ENCODE data around the gene RASA3.

RASA3 gene

DNA sequence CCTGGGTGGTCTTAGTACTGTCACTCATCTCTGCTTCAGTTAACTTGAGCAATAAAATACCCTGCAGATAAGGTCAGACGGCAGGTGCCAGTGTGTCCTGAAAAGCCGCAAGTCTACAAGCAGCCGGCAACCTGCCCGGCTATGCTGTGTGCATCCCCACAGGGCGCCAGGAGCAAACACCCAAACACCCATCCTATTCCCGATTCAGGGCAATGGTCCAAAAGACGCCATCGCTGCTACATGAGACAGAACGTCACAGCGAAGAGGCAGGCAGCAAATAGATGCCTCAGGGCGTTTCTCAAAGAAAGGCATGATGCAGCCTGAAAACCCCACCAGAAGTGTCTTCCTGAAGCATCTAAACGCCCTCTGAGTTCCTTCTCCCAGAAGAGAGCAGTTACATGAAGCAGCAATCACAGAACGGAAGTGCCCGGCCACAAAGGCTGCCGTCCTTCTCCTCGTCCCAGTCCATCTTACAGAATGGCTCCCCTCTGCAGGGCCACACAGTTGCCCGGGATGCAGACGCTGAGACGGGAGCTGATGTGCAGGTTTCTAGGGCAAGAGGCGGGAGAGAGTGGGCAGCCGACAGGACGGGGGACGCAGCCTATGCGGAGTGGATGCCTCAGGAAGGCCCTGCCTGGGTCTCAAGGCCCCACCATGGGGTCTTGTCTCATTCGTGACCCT lies 35.1 kb downstream of the RASA3 start:
- in situ Hi-C loops (cut with MboI; ENCODE audit: low pct_unique_long_range_greater_than_20kb, low sequenced_read_pairs) = no loop called here
- DNase-seq = no peak

DNA sequence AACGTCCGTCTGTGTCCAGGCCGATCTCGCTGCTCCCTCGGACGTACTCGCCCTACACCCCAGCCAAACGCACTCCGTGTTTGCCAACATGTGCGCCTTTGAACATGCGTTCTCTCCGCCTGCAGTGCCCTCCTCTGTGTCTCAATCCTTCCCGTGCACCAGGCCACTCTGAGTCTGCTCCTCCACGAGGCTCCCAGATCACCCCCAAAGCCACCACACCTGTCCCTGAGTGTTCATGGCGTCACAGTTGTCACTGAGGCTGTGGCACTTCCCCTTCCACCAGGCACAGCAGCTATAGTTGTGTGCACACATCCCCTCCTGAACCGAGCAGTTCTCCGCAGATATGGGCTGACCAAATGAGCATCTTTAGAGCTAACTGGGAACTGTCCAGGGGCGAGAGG lies 35.6 kb downstream of the RASA3 start:
- DNase-seq = no peak
- in situ Hi-C loops (cut with MboI; ENCODE audit: low pct_unique_long_range_greater_than_20kb, low sequenced_read_pairs) = no loop called here

DNA sequence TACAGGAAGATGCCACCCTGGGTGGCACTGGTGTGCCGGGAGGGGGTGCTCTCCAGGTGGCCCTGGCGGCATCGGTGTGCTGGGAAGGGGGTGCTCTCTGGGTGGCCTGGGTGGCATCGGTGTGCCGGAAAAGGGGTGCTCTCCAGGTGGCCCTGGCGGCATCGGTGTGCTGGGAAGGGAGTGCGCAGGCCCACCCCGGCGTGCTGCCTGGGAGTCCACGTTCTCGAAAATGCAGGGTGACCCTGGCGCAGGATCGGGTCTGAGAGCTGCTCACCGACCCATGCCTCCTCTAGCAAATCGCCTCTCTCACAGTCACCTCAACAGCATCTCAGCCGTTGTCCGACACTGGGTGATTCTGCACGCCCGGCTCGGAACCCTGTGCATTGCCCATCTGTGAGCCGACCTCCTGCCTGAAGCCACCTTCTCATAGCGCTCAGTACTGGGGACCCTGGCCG lies 36.4 kb downstream of the RASA3 start:
- in situ Hi-C loops (cut with MboI; ENCODE audit: low pct_unique_long_range_greater_than_20kb, low sequenced_read_pairs) = no loop called here
- no peak for DNase-seq

DNA sequence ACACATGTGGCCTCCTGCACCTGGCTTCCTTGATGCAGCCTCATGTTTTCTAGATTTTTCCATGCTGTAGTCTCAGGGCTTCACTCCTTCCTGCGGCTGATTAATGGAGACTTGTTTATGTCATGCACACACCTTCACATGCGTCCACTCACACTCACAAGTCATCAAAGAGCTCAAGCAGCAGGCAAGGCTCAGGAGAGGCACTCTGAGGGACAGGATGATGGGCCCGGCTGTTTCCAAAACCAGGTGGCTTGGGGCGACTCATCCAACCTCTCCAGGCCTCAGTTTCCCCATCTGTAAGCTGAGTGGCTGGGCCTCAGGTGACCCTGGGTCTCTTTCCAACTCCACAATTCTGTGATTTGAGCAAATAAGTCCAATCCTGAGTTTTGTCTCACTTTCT lies 36.9 kb downstream of the RASA3 start:
- no peak for DNase-seq
- in situ Hi-C loops (cut with MboI; ENCODE audit: low pct_unique_long_range_greater_than_20kb, low sequenced_read_pairs) = no loop called here

DNA sequence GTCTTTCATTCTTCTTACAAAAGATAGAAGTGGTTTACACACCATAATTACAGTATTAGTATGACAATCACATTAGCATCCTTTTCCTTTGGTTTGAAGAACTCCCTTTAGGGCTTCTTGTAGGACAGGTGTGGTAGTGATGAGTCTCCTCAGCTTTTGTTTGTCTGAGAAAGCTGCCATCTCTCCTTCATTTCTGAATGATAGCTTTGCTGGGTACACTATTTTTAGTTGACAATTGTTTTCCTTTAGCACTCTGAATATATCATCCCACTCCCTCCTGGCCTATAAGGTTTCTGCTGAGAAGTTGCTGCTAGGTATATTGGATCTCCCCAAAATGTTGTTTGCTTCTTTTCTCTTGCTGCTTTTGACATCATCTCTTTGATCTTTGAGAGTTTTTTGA lies 39.3 kb downstream of the RASA3 start:
- in situ Hi-C loops (cut with MboI; ENCODE audit: low pct_unique_long_range_greater_than_20kb, low sequenced_read_pairs) = no loop called here
- no peak for DNase-seq

DNA sequence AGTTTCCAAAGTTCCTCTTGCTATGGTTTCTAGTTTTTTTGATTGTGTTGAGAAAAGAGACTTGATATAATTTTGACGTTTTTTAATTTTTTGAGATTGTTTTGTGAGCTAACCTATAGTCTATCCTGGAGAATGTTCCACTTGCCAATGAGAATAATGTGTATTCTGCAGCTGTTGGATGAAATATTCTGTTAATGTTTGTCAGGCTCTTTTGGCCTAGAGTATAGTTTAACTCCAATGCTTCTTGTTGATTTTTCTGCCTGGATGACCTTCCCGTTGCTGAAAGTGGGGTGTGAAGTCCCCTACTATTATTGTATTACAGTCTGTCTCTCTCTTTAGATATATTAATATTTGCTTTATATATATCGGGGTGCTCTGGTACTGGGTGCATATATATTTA lies 40.0 kb downstream of the RASA3 start:
- in situ Hi-C loops (cut with MboI; ENCODE audit: low pct_unique_long_range_greater_than_20kb, low sequenced_read_pairs) = no loop called here

DNA sequence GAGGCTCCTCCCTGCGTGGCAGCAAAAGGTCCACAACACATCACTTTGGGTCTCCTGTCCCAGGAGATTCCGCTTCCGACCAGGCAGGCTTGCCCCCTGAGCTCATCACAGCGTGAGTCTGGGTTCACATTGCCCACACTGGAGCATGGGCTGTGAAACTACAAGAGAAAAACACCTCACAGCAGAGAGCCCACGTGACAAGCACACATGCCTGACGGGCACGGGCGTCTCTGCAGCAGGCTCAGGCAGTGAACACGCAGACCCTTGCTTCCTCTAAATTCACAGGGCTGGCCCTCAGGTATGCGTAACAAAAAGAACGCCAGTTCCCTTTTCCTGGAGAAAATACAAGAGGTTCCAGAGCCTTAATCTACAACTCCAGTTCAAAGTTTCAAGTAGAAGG lies 41.9 kb downstream of the RASA3 start:
- in situ Hi-C loops (cut with MboI; ENCODE audit: low pct_unique_long_range_greater_than_20kb, low sequenced_read_pairs) = no loop called here
- DNase-seq = no peak

More for the DNA sequence above, 40.0 kb downstream of the RASA3 start:
- DNase-seq = no peak

DNA sequence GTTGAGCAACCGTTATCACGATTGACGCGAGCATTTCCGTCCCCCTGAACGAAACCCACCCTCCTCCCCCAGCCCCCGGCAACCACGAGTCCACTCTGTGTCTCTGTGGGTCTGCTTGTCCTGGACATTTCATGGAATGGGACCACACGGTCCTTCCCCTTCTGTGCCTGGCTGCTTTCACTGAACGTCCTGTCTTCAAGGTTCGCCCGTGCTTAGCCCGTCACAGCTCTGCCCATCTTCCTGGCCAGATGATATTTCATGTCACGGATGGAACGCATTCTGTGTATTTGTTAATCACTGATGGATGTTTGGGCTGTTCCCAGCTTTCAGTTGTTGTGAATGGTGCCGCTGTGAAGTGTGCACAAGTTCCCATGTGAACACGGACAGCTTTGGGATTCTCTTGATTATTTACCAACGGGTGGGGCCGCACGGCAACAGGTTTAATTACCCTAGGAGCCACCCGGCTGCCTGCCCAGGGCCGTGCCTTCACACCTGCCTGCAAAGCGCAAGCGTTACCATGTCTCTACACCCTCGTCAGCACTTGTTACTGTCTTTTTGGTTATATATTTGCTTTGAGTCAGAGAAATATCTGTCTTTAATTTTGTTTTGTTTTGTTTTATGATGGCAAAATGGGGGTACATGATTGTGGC lies 42.5 kb downstream of the RASA3 start:
- no peak for DNase-seq
- in situ Hi-C loops (cut with MboI; ENCODE audit: low pct_unique_long_range_greater_than_20kb, low sequenced_read_pairs) = no loop called here

DNA sequence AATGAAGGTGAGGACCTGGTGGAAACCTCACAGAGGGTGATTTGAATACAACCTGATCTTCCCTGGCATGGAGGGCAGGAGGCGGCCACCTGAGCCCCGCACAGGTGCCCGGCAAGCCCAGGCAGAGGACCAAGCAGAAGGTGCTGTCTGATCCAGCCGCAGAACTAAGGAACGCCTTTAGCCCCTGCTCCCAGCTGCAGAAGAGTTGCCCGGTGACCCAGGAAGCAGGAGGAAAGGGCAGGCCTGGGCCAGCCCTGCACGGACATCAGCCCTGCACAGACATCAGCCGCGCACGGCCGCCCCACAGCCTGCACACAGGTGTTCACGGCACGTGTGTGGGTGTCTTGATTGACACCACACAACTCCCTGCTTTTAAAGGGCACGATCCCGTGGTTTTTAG lies 43.1 kb downstream of the RASA3 start:
- in situ Hi-C loops (cut with MboI; ENCODE audit: low pct_unique_long_range_greater_than_20kb, low sequenced_read_pairs) = no loop called here
- DNase-seq = no peak

DNA sequence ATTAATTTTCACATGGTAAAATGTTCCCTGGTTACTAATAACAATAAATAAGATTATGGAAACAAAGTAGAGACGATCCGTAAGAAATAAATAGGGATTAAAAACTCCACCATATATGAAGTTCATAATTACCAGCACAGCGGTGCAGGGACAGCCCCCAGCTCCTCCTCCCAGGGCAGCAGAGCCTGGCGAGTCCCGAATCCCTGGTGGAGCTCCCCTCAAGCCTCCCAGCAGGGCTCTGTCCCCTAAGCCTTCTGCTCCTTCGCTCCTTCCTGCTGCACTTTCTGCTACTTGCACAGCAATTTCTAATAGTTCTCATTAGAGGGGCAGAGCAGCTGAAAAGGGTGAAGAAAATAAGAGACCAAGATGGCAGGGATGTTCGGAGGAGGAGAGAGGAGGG lies 43.6 kb downstream of the RASA3 start:
- in situ Hi-C loops (cut with MboI; ENCODE audit: low pct_unique_long_range_greater_than_20kb, low sequenced_read_pairs) = no loop called here
- no peak for DNase-seq

DNA sequence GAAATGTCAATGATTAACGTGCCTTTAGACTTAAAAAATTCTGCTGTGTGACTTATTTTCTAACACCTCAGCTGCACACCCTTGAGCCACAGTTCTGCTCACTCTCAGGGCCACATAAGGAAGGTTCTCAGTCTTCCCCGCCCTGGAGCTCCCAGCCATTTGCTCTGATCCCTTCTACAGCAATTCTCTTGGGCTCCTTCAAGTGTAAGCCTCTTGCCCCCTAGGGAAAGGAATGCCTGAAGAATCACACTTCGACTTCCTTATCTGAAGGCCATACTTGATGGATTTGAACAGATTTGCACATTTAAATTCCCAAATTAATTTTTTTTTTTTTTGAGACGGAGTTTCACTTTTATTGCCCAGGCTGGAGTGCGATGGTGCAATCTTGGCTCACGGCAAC lies 44.2 kb downstream of the RASA3 start:
- in situ Hi-C loops (cut with MboI; ENCODE audit: low pct_unique_long_range_greater_than_20kb, low sequenced_read_pairs) = no loop called here
- no peak for DNase-seq

DNA sequence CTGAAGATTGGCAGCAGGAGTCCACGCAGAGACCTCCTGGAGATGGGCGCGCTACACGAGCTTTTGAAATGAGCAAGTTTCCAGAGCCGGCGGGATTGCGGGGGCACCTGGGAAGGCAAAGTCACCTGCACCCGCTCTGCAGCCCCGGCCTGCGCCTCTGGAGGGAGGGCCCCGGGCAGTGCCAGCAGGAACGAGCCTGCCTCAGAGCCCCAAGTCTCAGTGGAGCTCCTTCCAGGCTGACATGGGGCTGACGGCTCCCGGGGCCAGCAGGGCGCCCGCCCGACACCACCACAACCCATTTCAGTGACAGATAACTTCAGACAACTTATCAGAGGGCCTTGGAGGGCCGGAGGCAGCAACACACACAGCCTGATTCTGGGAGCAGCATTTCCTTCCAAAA lies 45.0 kb downstream of the RASA3 start:
- DNase-seq = no peak
- in situ Hi-C loops (cut with MboI; ENCODE audit: low pct_unique_long_range_greater_than_20kb, low sequenced_read_pairs) = no loop called here

DNA sequence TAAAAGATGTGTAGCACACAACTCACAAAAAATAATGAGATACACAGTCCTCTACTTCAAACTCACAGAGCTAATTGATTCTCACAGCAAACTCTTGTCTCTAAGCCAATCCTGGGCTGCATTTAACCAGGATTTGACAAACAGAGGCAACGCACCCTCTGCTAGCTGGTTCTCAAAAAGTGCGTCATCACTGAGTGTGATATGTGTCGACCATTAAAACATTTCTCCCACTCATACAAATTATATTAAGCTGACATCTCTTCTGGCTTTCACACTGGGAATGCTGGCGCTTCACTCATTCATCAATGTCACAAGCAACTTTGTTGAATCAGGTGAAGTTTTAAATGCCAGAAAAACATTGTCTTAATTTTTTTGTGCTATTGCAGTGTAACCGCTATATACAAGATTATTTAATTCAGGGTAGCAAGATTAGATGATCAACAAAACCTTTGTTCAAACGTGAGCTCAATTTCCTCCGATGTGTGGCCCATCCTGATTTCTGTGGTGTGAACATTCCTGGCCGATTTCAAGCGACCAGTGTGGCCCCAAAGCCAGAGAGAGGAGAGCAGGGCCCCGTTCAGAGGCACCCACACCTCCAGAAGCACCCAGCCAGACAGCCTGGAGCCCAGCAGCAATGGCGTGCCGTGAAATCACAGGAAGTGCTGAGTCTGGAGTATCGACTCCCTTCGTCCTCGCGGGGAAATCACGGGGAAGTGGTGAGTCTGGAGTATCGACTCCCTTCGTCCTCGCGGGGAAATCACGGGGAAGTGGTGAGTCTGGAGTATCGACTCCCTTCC lies 49.4 kb downstream of the RASA3 start:
- DNase-seq = no peak
- in situ Hi-C loops (cut with MboI; ENCODE audit: low pct_unique_long_range_greater_than_20kb, low sequenced_read_pairs) = no loop called here

DNA sequence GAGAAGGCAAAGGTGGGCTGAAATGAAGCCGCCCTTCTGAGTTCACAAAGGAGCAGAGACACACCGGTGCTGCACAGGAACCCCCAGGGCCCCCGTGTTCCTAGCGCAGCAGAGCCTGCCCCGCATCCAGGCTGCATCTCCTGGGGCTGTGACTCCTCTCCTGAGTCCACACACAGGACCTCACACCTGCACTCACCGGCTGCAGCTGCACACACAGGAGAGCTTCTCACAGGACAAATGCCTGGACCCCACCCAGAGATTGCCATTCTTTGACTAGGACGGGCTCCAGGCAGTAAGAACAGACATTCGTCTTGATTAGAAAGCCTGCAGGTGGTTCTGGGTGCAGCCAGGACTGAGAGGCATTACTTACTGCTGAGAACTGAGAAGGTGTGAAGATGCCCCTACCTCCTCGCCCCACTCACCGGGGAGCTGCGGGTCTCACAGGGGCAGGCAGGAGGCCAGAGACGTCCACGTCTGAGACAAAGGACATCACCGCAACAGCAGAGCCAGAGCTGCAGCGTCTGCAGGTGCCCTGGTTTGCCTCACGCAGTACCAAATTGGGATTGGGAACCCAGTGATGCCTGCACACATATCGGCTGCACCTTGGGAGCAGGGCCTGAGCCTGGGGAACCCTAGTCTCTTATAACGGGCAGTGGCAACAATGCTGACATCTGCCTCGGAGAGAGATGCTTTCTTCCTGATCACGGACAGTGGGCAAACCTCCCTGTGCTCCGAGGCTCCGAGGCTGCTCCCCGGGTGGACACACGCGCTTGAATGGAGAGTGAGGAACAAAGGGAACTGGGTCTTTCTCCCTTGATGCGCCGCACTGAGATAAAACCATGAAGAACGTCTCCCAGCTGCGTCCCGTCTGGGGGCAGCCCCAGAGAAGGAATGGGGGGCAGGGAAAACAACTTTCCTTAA lies 50.4 kb downstream of the RASA3 start:
- no peak for DNase-seq

DNA sequence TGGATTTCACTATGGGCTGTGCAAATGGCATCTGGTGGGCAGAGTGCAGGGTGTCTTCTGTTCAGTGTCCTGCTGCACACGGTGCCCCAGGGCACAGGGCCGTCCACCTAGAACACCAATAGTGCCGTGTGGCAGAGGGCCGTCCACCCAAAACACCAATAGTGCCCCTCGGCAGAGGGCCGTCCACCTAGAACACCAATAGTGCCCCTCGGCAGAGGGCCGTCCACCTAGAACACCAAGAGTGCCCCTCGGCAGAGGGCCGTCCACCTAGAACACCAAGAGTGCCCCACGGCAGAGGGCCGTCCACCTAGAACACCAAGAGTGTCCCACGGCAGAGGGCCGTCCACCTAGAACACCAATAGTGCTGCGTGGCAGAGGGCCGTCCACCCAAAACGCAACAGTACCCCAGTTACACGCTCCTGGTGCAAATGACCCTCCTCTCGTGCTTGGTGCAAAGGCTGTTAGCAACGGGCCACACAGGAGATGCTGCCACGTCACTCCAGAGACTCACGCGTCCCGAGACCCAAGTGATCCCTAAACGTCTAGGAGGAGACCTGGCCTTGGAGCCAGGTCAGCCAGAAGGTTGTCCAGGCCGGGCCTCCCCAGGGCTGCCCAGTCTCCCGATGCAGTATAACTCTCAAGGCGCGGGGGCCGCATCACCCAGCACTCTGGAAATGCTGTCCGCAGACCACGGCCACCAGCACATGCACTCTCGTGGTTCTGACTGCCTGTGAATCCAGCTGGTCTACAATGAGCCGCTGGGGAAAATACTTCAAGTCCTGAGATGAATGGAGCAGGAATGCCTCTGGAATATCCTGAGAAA lies 51.5 kb downstream of the RASA3 start:
- no peak for DNase-seq
- in situ Hi-C loops (cut with MboI; ENCODE audit: low pct_unique_long_range_greater_than_20kb, low sequenced_read_pairs) = no loop called here

More for the DNA sequence above, 50.4 kb downstream of the RASA3 start:
- in situ Hi-C loops (cut with MboI; ENCODE audit: low pct_unique_long_range_greater_than_20kb, low sequenced_read_pairs) = no loop called here

DNA sequence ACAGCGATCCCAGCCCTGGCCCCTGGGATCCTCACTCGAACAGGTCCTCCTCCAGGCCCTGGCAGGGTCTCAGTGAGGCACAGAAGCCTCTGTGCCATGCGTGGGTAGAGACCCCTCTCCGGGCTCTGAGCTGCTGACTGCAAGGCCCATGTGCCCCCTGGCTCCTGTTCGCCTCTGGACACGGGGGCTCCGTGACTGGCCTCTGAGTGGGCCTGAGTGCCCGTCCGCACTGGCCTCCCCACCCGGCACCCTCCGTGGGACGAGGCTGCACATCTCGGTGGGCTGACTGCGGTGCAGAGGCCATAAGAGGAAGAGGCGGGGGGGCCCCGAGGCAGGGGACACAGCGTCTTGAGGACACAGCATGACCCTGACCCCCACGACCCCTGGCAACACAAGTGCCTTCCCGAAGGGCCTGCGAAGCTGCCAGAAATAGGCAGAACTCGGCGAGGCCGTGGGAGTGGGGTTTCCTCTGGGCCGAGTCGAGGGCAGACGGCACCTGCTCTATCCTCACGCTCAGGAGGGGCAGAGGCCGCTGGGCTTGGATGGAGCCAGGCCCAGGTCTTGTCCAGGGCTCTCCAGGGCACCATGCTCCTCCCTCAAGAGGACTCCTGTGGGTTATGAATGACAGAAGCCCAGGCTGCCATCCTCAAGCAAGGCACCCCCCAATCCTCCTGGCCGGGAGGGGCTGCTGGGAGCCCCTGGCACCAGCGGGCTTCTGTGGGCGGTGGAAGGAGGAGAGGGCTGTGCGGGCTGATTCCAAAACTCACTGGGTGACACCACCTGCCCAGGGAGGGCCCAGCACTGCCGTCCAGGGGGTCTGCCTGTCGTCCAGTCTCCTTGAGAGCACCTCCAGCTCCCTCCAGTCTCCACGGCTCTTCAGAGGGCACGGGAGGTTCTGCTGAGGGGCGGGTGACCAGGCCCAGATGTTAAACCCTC lies 52.6 kb downstream of the RASA3 start:
- in situ Hi-C loops (cut with MboI; ENCODE audit: low pct_unique_long_range_greater_than_20kb, low sequenced_read_pairs) = no loop called here

More for the DNA sequence above, 52.6 kb downstream of the RASA3 start:
- DNase-seq = no peak
